ENCODE data around the gene KREMEN2. TPM values are rescaled to one million over a fixed set of nuclear protein-coding genes. Genes with fewer than 3 reads are reported as not detected.
A peak's percentile ranks its signal among the peaks of the same experiment; 100 is the strongest.

The KREMEN2 gene
- polyA plus RNA-seq, 2 of the 4 experiments (the other 2 are of a cell fraction) = 0.35 to 1.5 TPM

- ChIA-PET CTCF (interaction anchor here (13.6 to 14.8 kb wide), 2 partner anchors 13 to 22 kb away, joined by 112 to 214 read pairs; partner anchors contain the start of genes CLDN6, HCFC1R1, THOC6 and TNFRSF12A), POLR2A (interaction anchor here (9.6 kb wide), 1 partner anchor 13 kb away, joined by 107 read pairs; the partner anchor contains the start of genes HCFC1R1, THOC6 and TNFRSF12A)
- FAIRE-seq (no peak), ATAC-seq (no peak), DNase-seq (ENCODE audit: low read depth in 1 of 2, low spot score in 1 of 2) (no peak)
- TF ChIP-seq RARB (CRISPR knock-in tag; IDR thresholded peaks at IDR 0.05) = no peak
- TF ChIP-seq CHD2 (IDR thresholded peaks at IDR 0.05; ENCODE audit: low read length, partially characterized antibody) = peak; percentile 38
- TF ChIP-seq FOSB (CRISPR knock-in tag; IDR thresholded peaks at IDR 0.05) = no peak
- Histone ChIP-seq H3K4me3 (no peak overlapping the region), H3K4me1 (peaks cover 14% of the 10 kb centered on the region), H3K4me2 (no peak overlapping the region), H3K27ac (no peak overlapping the region), H3K9me3 (no peaks in the 10 kb centered on the region)
- 84% methylated on average over 17 of the region's 17 CpGs for WGBS (ENCODE audit: missing lambda C conversion rate)
Observed at GRCh38 chr16:3007957-3008689, 44.0 kb downstream of the KREMEN2 start.

- Histone ChIP-seq H3K4me1 (peaks cover 19% of the 10 kb centered on the region), H3K4me2 (no peak overlapping the region), H3K9me3 (no peaks in the 10 kb centered on the region), H3K27ac (no peak overlapping the region), H3K4me3 (no peak overlapping the region)
- ChIA-PET CTCF (interaction anchor here (1.1 to 14.8 kb wide), 3 partner anchors 12 to 82 kb away, joined by 3 to 214 read pairs (median 112); partner anchors contain the start of genes CLDN6, HCFC1R1, THOC6 and TNFRSF12A), POLR2A (interaction anchor here (9.6 kb wide), 1 partner anchor 13 kb away, joined by 107 read pairs; the partner anchor contains the start of genes HCFC1R1, THOC6 and TNFRSF12A)
- 84% methylated on average over 4 of the region's 4 CpGs for WGBS (ENCODE audit: missing lambda C conversion rate)
- ATAC-seq (no peak), DNase-seq (ENCODE audit: low read depth in 1 of 2, low spot score in 1 of 2) (no peak), FAIRE-seq (no peak)
- TF ChIP-seq ESRRA (IDR thresholded peaks at IDR 0.05; ENCODE audit: borderline replicate concordance, low read length) (no peak), MYC (IDR thresholded peaks at IDR 0.05; ENCODE audit: borderline replicate concordance, low read length) (no peak), TP53 (CRISPR knock-in tag; IDR thresholded peaks at IDR 0.05) (no peak), JUNB (IDR thresholded peaks at IDR 0.05) (no peak), HOXA7 (CRISPR knock-in tag; IDR thresholded peaks at IDR 0.05) (no peak), ZSCAN20 (CRISPR knock-in tag; IDR thresholded peaks at IDR 0.05) (no peak), ZNF302 (CRISPR knock-in tag; IDR thresholded peaks at IDR 0.05) (no peak), RFX5 (IDR thresholded peaks at IDR 0.05) (no peak), RNF2 (IDR thresholded peaks at IDR 0.05; ENCODE audit: borderline replicate concordance, low read depth) (no peak), TFCP2L1 (CRISPR knock-in tag; IDR thresholded peaks at IDR 0.05) (no peak), FOXS1 (CRISPR knock-in tag; IDR thresholded peaks at IDR 0.05) (no peak), ZFP36 (IDR thresholded peaks at IDR 0.05; ENCODE audit: borderline replicate concordance, partially characterized antibody) (no peak), MAX (IDR thresholded peaks at IDR 0.05) (no peak), RARB (CRISPR knock-in tag; IDR thresholded peaks at IDR 0.05) (no peak), HDAC2 (IDR thresholded peaks at IDR 0.05) (no peak)
- TF ChIP-seq, protein P1, sequence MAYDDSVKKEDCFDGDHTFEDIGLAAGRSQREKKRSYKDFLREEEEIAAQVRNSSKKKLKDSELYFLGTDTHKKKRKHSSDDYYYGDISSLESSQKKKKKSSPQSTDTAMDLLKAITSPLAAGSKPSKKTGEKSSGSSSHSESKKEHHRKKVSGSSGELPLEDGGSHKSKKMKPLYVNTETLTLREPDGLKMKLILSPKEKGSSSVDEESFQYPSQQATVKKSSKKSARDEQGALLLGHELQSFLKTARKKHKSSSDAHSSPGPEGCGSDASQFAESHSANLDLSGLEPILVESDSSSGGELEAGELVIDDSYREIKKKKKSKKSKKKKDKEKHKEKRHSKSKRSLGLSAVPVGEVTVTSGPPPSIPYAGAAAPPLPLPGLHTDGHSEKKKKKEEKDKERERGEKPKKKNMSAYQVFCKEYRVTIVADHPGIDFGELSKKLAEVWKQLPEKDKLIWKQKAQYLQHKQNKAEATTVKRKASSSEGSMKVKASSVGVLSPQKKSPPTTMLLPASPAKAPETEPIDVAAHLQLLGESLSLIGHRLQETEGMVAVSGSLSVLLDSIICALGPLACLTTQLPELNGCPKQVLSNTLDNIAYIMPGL (CRISPR knock-in tag; IDR thresholded peaks at IDR 0.05; ENCODE audit: borderline replicate concordance) = no peak
- TF ChIP-seq, protein P2, sequence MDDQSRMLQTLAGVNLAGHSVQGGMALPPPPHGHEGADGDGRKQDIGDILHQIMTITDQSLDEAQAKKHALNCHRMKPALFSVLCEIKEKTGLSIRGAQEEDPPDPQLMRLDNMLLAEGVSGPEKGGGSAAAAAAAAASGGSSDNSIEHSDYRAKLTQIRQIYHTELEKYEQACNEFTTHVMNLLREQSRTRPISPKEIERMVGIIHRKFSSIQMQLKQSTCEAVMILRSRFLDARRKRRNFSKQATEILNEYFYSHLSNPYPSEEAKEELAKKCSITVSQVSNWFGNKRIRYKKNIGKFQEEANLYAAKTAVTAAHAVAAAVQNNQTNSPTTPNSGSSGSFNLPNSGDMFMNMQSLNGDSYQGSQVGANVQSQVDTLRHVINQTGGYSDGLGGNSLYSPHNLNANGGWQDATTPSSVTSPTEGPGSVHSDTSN (IDR thresholded peaks at IDR 0.05) = no peak
- TF ChIP-seq, protein P3, sequence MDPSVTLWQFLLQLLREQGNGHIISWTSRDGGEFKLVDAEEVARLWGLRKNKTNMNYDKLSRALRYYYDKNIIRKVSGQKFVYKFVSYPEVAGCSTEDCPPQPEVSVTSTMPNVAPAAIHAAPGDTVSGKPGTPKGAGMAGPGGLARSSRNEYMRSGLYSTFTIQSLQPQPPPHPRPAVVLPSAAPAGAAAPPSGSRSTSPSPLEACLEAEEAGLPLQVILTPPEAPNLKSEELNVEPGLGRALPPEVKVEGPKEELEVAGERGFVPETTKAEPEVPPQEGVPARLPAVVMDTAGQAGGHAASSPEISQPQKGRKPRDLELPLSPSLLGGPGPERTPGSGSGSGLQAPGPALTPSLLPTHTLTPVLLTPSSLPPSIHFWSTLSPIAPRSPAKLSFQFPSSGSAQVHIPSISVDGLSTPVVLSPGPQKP (IDR thresholded peaks at IDR 0.05; ENCODE audit: low read depth, low read length) = no peak
Observed at GRCh38 chr16:3008690-3009037, 44.6 kb downstream of the KREMEN2 start.
